ENCODE measurements around the gene DEFB123.

DEFB123 gene

DNA sequence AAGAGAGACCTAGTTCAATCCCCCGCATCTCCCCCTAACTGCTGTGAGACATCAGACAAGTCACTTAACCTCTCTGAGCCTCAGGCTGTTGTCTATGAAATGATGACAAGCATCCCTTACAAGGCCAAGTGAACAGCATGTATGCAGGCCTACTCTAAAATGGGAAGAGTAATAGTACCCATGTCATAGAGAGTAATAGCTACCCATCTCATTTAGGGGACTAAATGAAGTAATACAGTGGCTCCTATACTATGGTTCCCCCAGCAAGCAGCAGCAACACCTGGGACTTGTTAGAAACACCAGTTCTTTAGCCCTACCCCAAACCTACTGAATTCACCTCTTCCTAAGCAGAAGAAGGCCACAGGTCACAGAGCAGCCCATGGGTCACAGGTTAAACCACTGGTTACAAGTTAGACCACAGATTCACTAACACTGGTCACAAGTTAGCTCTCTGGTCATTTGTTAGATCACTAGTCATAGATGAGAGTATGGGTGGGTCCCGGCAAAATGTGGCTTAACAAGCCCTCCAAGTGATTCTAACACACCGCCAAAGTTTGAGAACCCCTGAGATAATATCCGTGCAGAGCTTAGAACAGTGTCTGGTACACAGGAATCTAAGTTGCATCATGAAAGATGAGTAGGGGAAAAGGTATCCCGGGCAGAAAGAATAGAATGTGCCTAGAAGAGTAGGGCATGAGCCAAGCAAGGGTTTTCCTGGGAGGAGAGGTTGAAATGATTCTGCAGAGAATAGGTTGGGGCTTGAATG, 33.1 kb downstream of the DEFB123 start:
- no peak for DNase-seq (ENCODE audit: low read depth in 3 of 3)

DNA sequence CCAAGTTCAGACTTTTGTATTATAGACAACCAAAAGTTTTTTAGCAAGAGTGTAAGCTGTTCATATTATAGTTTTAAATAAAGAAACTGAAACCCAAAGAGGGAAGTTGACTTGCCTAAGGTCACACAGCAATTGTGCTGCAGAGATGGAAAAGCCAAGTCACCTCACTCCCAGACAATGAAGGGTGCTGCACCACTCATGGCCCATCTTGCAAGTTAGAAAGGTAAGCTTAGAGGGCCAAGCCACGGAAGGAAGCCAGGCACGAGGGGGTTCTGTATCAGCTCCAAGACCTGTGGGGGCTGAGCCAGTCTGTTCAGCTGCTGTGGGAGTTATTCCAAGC, 33.6 kb downstream of the DEFB123 start:
- DNase-seq (ENCODE audit: low read depth in 3 of 3): no peak

DNA sequence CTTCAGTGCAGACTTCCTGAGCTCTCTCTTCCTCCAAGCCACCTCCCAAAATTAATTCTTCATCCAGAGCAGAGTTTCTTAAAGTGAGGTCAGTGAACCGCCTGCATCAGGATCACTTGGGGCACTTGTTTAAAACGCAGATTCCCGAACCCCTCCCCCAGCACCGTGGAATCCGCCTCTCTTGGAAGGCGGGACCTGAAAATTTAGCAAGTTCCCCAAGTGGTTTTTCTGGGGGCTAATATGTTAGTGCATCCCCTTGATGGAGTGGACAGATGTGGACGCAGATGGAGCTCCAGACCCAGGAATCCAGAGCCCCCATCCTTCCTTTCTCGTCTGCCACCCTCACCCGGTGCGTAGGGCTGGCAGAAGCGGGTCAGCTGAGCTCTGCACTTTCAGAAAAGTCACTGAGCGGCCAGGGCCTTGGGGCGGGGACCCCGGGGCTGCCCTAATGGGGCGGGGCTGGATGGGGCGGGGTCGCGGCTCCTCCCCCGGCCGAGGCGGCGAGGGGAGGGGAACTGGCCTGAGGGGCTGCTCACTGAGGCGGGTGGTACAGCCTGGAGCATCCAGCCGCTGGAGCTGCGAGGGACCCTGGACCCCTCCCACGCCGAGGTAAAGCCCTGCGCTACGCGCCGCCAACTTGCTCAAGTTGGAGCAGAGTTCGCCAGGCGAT, 34.5 kb downstream of the DEFB123 start, which contains the start of the genes DEFB124 and REM1:
Gene DEFB124, minus strand, starts transcription at position 370 of the 670 bp plus-strand sequence. CDS start 2,114 bp downstream, outside the sequence.
Gene REM1, plus strand, starts transcription at position 531 of the 670 bp plus-strand sequence. CDS start 1,158 bp downstream, outside the sequence.
- no peak for DNase-seq (ENCODE audit: low read depth in 3 of 3)

DNA sequence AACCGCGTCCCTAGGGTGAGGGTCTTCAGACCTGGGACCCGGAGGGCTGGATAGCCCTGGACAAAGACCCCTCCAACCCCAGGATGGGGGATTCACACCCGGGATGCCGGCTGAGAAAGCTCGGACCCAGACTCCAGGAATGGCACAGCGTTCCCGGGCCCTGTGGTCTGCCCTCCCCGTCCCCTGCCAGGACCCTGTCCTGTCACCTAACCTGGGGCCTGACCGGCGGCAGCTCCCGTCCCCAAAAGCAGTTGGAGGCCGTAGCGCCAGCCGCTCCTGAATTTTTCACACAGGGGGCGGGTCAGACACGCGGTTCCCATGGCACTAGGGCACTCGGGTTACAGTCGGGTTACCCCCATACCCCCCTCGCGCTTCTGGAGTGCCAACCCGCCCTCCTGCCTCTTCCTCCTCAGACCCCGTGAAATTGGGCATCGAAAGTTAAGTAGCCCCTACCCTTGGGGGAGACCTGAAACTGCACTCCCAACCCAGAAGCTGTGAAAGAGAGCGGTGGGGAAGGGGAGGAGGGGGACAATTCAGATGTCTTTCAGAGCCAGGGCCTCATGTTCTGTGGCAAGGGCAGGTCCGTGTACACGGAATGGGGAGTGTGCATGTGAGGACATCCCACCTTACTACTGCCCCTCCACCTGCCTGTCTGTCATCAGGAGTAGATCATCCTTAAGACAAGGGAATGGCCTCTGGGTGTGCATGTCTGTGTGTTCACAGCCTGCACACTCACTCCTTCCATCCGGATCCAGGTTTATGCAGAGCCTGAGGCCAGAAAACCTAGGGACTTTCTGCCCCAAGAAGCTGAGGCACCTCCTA, 35.3 kb downstream of the DEFB123 start:
- DNase-seq (ENCODE audit: low read depth in 3 of 3): no peak

DNA sequence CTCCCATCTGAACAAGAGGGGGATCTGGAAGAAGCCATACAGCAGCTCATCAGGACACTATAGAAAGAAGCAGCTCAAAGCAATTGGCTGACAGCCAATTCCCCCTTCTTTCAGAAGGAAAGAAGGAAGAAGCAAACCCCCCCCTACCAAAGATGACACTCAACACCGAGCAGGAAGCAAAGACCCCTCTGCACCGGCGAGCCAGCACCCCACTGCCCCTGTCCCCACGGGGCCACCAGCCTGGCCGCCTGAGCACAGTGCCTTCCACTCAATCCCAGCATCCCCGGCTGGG, 35.8 kb downstream of the DEFB123 start:
- DNase-seq (ENCODE audit: low read depth in 3 of 3): no peak

DNA sequence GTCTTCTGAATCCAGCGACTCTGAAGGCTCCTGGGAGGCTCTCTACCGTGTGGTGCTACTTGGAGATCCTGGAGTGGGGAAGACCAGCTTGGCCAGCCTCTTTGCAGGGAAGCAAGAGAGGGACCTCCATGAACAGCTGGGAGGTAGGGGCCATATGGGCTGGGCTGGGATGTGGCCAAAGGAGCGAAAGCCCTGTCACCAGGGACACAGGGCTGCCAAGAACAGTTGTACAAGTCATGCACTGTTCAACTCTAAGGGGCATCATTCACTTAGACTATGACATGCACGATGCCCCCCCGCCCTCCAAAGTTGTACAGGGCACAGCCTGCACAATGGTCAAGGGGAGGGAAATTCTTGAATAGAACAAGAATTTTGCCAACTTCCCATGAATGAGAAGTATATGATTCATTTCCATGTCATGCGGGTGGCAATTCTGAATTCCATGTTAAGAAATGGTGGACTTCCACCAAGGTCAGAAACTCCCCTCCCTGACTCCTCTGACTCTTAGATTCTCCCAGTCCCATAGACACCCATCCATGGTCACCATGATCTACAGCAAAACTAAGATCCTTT, 36.3 kb downstream of the DEFB123 start:
- DNase-seq (ENCODE audit: low read depth in 3 of 3): no peak

DNA sequence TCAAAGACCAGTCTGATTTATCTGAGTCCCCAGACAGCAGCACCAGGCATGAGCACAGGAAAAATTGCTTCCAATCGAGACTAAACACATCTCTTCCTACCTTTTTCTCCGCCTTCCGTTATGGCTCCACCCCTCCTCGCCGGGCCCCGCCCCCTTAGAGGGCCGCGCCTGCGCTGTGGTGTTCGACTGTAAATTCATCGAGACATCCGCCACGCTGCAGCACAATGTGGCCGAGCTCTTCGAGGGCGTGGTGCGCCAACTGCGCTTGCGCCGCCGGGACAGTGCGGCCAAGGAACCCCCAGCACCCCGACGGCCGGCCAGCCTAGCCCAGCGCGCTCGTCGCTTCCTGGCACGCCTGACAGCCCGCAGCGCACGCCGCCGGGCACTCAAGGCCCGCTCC, 43.6 kb downstream of the DEFB123 start:
- no peak for DNase-seq (ENCODE audit: low read depth in 3 of 3)

DNA sequence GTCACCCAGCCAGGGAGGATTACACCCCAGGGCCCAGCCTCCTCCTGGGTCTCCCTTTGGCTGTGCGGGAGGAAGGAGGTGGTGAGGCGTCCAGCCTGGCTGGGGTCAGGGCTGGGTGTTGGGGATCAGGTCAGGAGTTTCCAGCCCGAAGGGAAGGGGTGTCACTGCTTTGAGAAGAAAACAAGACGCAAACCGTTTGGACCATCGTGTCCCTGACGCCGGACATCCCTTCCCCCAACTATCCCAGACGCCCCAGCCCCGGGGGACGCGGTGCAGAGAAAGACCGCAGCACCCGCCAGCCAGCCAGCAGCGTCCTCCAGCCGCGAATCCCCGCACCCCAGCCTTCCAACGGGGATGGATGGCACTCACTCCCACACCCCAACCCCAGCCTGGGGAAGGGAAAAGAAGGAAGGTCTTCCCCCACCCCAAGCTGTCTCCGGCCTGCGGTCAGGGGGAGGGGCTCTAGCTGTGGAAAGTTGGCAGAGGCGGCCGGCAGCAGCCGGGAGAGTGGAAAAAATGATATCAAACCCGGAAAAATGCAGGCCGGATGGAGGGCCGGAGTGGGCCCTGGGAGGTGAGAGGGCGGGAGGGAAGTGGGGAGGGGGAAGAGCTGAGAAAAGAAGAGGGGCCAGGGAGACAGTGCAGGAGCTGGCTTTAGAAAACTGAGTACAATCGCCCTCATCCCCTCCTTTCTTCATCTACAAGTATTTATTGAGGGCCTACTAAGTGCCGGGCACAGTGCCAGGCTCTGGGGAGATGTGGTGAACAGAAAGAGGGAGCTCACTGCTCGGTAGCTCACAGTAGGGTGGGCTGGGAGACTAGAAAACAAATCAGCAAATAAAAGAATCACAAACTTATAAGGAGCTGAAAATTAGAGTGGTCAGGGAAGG, 45.3 kb downstream of the DEFB123 start:
- DNase-seq (ENCODE audit: low read depth in 3 of 3): peak in 1 of 3 donors; percentile 4

DNA sequence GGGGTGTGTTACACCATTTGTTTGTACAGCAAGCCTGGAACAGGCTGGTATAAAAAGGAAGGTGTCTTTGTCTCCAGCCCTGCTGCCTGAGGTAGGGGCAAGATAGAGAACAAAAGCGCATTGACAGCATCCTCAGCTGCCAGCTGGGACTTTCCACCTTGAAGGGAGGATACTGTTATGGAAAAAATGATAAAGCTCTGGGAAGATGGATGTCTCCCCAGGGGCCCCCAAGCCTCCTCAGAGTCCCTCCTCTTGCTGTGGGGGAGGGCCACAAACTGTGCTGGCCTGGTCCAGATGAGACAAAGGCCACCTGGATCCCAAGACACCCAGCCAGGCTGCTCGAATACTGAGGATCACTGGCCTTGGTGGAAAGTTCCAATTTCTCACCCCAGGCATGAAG, 47.7 kb downstream of the DEFB123 start:
- no peak for DNase-seq (ENCODE audit: low read depth in 3 of 3)

DNA sequence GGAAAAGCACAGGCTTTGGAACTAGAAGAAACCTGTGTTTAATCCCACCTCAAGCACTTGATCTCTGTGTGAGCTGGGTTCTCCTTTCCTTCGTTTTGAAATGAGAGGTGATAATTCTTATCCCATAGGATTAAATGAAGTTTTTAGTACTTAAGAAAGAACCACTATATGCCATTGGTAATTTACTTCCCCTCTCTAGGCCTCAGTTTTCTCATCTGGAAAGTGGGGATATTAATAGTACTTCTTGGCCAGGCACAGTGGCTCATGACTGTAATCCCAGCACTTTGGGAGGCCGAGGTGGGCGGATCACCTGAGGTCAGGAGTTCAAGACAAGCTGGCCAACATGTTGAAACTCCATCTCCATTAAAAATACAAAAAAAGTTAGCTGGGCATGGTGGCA, 48.7 kb downstream of the DEFB123 start:
- DNase-seq (ENCODE audit: low read depth in 3 of 3): no peak

DNA sequence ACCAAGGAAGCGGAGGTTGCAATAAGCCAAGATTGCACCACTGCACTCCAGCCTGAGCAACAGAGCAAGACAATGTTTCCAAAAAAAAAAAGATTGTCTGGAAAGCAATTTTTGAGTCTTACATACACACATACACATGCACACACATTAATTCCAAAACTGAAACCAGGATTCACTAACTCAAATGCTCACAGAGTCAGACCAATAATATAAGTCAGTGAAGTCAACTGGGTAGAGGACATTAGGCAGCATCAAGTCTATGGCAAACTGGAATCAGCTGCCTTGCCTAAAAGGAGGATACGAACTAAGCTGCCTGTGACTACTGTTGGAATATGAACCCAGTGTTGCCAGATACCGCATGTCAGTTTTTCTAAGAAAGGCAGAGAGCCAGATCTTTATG, 50.3 kb downstream of the DEFB123 start:
- no peak for DNase-seq (ENCODE audit: low read depth in 3 of 3)

DNA sequence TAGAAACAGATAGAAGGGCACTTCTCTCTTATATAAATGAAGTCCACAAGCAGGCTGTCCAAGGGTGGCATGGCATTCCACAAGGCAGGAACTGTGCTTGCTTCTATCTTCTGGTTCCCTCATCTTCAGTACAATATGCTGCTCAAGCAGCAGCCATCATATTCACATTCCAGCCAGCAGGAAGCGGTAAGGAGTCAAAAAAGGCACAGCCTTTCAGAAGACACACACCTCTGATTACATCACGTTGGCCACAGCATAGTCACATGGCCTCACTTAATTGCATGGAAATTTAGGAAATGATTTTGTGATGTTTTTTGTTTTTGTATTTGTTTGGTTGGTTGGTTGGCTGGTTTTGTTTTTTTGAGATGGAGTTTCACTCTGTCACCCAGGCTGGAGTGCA, 53.7 kb downstream of the DEFB123 start:
- DNase-seq (ENCODE audit: low read depth in 3 of 3): no peak

DNA sequence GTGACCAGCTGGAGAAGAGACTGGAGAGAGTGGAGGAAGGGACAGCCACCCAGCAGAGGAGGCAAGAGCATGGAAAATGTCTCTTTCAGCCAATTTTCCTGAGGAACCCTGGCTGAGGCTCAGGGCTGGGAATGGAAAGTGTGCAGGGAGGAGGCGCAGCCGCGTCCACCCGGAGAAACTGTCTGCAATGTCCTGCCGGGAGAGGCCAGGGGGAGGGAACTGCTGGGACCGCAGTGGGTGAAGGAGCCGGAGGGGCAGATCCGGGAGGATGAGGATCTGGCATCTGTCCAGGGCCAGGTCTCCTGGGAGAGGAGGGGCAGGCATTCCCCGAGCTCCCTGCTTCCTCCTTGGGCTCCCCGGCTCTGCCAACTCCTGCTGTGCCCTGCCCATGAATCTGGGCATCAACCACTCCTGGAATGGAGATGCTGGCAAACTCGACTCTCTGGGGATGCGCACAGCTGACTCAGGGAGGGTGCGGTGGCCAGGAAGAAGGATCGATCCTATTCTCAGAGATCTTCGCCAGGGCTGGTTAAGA, 56.4 kb downstream of the DEFB123 start:
- DNase-seq (ENCODE audit: low read depth in 3 of 3): no peak

DNA sequence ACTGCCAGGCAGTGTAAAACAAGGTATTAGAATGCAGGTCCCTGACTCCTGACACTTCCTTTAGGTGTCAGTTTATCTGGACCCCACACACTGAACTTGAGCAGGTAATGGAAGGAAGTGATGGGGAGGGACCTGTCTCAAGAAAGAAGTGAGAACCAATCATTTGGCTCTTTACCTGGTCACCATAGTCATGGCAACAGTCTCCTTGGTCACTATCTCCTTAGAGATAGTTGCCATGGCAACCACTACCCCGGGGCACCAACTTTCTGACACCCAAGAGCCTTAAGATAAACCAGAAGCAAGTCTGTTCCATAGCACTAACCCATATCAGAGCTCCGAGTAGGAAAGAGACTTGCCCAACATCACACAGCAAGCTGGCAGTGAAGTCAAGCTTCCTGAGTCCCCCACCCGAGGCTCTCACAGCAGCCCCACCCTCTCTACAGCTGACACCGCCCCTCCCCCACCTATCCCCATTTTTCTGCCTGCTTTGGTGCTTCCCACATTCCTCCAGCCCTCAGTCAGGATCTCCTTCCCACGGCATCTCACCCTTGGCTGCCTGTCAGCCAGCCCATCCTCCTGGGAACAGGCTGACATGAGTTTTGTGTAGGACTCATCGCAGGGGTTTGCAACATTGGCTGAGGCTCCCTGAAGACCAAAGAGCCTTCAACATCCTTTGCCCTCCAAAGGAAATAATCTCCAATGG, 57.6 kb downstream of the DEFB123 start:
- no peak for DNase-seq (ENCODE audit: low read depth in 3 of 3)

All from stimulated activated CD4-positive, alpha-beta T cell treated with anti-CD3 and anti-CD28 coated beads, TNF-alpha, amount 100 ng/mL, for 48 hours (primary cell).